Measurements from ENCODE around the gene GNL1. TPM values are rescaled to one million over a fixed set of nuclear protein-coding genes. Genes with fewer than 3 reads are reported as not detected.

GNL1 gene
- total and polyA plus RNA-seq, 9 of the 15 experiments (the other 6 are each of a cell fraction or from before 2014, with no cell fraction given) = 0.73 to 112 (median 58.0) TPM

GRCh38 chr6:30533460-30534294 lies 22.6 kb downstream of the GNL1 start:
- Histone ChIP-seq H3K9me1 (ENCODE audit: control insufficient read depth, insufficient read depth, low read length) (no peaks in the 10 kb centered on the region), H2AFZ (ENCODE audit: low read depth, low read length) (peak overlapping the region; percentile 69), H3K79me2 (ENCODE audit: control insufficient read depth, insufficient read depth, low read length) (no peaks in the 10 kb centered on the region), H3K27ac (ENCODE audit: extremely low read depth, low read depth, low read length) (no peak overlapping the region), H3K4me2 (ENCODE audit: insufficient read depth, low read length) (peak overlapping the region; percentile 41), H3K36me3 (ENCODE audit: control insufficient read depth, insufficient read depth, low read length) (no peaks in the 10 kb centered on the region), H3K9me3 (replicated peaks; ENCODE audit: control insufficient read depth, insufficient read depth, low read depth, low read length) (no peaks in the 10 kb centered on the region), H3K9ac (ENCODE audit: insufficient read depth in 1 of 2, low read depth in 2 of 2, low read length in 2 of 2) (peak overlapping the region in 1 of 2 experiments; percentile 56; a peak in 2 of 4 replicates), H3K4me3 (no peak overlapping the region), H3K4me1 (replicated peaks in 1 of 2; ENCODE audit: control insufficient read depth in 2 of 2, insufficient read depth in 2 of 2, low read length in 2 of 2) (peaks cover 7 to 14% of the 10 kb centered on the region in 2 experiments; a peak in 4 of 5 replicates), H3K27me3 (ENCODE audit: control insufficient read depth in 2 of 2, insufficient read depth in 2 of 2, low read length in 2 of 2) (no peaks in the 10 kb centered on the region), H4K20me1 (replicated peaks; ENCODE audit: control insufficient read depth, insufficient read depth, low read length) (no peaks in the 10 kb centered on the region)
- BruUV-seq (replicated peaks) = no TSS peak
- ATAC-seq (no peak), DNase-seq (ENCODE audit: extremely low read depth in 1 of 4, low spot score in 3 of 4) (no peak), FAIRE-seq (no peak)
- CTCF ChIA-PET (ENCODE audit: low intra/inter-chr PET ratio) = interaction anchor here (0.6 to 2.4 kb wide), 2 partner anchors 28 to 37 kb away, joined by 3 to 11 read pairs; no protein-coding TSS in a partner anchor
- 48% methylated on average over 15 of the region's 15 CpGs for WGBS (ENCODE audit: insufficient coverage, low coverage, missing lambda C conversion rate)
- in situ Hi-C loops (cut with MboI) = no loop called here
- intact Hi-C loops (cut with micrococcal nuclease) = loop anchor here (2.0 to 5.0 kb wide), 2 partner anchors 37 to 554 kb away; no protein-coding TSS in a partner anchor
- POLR2A ChIA-PET = interaction anchor here (1.0 to 2.0 kb wide), 3 partner anchors 8 to 43 kb away, joined by 3 to 9 read pairs (median 3); no protein-coding TSS in a partner anchor
- TF ChIP-seq MLLT1 (IDR thresholded peaks at IDR 0.05) (0 out of 4 replicates have a peak, but pooled peaks of 1 of the 2 experiments have one; percentile 46), POU5F1 (IDR thresholded peaks at IDR 0.05; ENCODE audit: borderline replicate concordance, low read depth, low read length, partially characterized antibody) (no peak), ELF1 (tag; IDR thresholded peaks at IDR 0.05) (peak; percentile 36), RAD51 (IDR thresholded peaks at IDR 0.05; ENCODE audit: borderline replicate concordance, low read depth) (no peak), MNT (conservative IDR thresholded peaks at IDR 0.05) (0 out of 4 replicates have a peak, but pooled peaks of 1 of the 2 experiments have one; percentile 14), ZNF318 (IDR thresholded peaks at IDR 0.05; ENCODE audit: borderline replicate concordance in 1 of 2, low read depth in 1 of 2) (peak in 1 of 2 experiments; percentile 84; a peak in 2 of 4 replicates), ZNF174 (CRISPR knock-in tag; IDR thresholded peaks at IDR 0.05) (no peak)

Measured in K562 (cell line).